HG02943 (cell line): ENCODE data around the gene A2ML1.
"Not testable (repeated sequence)": the region's sequence is repeated elsewhere in the genome, so short reads cannot be mapped to it uniquely, and the experiment has no call there.

Source experiments
- ATAC-seq: cut with Tn5 transposase; IDR thresholded peaks from one replicate; pipeline ENCODE4 v1.9.1; 2021; ENCODE audit warnings: mild to moderate bottlenecking, low read depth, moderate library complexity; ENCODE audit not compliant: unreplicated experiment

A2ML1 gene

GRCh38 chr12:8847435-8847834 is 25.0 kb downstream of the A2ML1 start:
- no peak for ATAC-seq

DNA sequence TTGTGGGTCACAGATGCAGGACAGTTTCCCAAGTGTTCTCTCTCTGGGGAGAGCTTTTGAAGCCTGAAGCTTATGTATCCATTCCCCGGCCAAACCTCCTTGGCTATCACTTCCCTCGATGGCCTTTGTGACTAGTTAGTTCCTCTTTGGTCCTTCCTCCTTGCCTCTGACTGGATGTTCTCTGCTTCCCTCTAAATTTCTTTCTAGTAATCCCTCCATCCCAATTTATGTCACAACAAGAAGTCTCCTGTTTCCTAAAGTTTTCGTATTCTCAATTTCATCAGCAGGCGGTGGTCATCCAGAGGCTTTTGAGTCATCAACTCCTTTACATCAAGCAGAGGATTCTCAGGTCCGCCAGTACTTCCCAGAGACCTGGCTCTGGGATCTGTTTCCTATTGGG is 27.5 kb downstream of the A2ML1 start:
- no peak for ATAC-seq

DNA sequence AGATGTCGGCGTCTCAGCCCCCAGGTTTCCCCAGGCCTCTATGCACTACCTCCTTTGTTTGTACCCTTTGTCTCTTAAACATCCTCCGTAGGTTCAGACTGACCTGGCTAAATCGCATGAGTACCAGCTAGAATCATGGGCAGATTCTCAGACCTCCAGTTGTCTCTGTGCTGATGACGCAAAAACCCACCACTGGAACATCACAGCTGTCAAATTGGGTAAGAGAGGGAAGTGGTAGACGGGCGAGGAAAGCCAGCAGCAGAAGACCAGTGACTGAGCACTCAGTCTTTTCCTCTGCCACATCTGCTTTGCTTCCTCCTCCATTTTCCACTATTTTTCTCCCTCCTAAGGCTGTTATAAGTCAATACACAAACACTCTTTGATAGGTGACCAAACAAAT is 29.7 kb downstream of the A2ML1 start:
- no peak for ATAC-seq

GRCh38 chr12:8855891-8856290 is 33.5 kb downstream of the A2ML1 start:
- ATAC-seq = no peak

DNA sequence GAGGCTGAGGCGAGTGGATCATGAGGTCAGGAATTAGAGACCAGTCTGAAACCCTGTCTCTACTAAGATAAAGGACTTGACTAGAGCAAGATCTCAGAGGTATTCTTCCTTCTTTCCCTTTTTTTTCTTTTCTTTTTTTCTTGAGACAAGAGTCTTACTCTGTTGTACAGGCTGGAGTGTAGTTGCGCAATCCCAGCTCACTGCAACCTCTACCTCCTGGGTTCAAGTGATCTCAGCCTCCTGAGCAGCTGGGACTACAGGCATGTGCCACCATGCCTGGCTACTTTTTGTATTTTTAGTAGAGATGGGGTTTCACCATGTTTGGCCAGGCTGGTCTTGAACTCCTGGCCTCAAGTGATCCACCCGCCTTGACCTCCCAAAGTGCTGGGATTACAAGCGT is 37.0 kb downstream of the A2ML1 start:
- ATAC-seq = not testable (repeated sequence)

- no peak for ATAC-seq
Measured at GRCh38 chr12:8860165-8860961, 37.9 kb downstream of the A2ML1 start.

- ATAC-seq = no peak
Measured at GRCh38 chr12:8866429-8866828, 44.0 kb downstream of the A2ML1 start.

DNA sequence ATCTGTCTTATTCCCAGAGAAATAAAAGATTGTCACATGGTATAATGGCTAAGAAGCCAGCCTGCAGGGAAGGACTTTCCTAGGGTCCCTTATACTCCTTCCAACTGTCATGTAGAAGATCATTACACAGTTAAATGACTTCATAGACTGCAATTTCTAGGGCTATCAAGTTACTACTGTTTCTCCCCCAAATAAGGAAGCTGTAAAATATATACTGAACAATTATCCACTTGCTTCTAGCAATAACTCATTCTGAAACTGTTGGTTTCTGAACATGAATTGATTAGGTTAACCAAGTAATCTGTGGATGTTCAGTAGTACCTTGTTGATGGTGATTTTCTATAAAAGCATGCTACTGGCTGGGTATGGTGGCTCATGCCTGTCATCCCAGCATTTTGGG is 44.6 kb downstream of the A2ML1 start:
- ATAC-seq = no peak

- no peak for ATAC-seq
Measured at GRCh38 chr12:8867786-8868185, 45.4 kb downstream of the A2ML1 start.

GRCh38 chr12:8870586-8870985 is 48.2 kb downstream of the A2ML1 start:
- no peak for ATAC-seq

GRCh38 chr12:8871068-8871467 is 48.6 kb downstream of the A2ML1 start:
- no peak for ATAC-seq

- ATAC-seq = no peak
Measured at GRCh38 chr12:8876887-8877286, 54.5 kb downstream of the A2ML1 start.

DNA sequence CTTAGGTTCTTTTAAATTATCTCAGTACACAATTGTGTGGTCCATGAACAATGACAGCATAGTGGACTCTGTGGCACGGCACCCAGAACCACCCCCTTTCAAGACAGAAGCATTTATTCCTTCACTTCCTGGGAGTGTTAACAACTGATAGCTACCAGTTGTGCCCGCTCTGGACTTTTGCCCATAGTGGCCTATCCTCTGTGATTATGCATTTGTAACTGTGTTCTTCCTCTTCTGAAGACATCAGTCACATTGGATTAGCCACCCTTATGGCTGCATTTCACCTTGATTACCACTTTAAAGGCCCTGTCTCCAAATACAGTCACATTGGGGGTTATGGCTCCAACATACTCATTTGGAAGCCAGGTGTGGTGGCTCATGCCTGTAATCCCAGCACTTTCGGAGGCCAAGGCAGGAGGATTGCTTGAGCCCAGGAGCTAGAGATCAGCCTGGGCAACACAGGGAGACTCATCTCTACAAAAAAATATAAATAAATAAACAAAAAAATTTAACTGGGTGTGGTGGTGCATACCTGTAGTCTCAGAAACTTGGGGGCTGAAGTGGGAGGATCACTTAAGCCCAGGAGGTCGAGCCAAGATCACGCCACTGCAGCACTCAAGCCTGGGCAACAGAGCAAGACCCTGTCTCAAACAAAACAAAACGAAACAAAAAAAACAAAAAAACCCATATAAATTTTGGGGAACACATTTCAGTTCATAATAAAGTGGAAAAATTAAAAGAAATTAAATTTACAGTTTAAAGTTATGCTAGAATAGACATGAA is 64.3 kb downstream of the A2ML1 start:
- ATAC-seq = no peak

DNA sequence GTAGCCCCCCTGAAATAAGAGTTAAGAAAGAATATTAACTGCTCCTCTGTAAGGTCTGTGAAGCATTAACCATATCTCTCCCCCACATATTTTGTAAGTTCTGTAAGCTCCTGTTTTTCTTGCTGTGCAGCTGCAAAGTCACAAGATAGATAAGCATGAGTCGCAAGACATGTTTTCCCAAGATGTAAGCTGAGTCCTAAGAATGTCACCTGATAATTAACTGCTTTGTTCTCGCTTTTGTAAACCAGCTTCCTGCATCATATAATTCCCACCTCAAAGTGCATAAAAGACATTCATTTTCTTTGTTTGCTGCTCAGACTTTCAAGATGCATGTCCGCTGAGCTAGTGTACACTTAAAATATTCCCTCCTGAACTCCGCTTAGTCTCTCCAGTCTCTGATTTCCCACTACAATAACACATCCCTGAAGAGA is 64.9 kb downstream of the A2ML1 start:
- no peak for ATAC-seq

DNA sequence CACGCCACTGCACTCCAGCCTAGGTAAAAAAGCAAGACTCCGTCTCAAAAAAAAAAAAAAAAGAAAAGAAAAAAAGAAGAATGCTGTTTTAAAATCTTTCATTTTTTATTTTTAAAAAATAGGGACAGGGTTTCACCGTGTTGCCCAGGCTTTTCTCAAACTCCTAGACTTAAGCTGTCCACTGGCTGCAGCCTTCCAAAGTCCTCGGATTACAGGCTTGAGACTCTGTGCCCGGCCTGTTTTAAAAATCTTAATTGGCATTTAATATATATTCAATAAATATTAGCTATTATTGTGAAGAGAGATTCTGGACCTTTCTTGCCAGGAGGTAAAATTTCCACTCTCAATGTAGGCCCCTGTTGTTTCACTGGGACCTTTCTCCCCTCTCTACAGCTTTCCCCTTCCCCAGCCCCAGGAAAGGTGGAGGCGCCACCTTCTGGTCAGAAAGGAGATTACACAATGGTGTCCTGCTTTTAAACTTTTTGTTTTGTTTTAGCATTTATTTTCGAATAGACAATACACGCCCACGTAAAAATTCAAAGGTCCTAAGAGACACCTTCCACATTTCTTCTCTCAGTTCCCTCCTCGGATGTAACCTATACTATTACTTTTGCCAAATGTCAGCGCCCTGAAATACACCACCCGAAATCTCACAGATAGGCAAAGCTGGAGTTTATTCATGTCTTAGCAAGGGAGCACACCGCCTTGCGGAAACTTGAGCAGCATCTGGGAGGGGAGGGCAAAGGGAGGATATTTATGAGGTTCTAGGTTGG is 68.1 kb downstream of the A2ML1 start:
- no peak for ATAC-seq

- no peak for ATAC-seq
Measured at GRCh38 chr12:8891976-8892375, 69.6 kb downstream of the A2ML1 start.

GRCh38 chr12:8894378-8894777 is 72.0 kb downstream of the A2ML1 start:
- no peak for ATAC-seq

DNA sequence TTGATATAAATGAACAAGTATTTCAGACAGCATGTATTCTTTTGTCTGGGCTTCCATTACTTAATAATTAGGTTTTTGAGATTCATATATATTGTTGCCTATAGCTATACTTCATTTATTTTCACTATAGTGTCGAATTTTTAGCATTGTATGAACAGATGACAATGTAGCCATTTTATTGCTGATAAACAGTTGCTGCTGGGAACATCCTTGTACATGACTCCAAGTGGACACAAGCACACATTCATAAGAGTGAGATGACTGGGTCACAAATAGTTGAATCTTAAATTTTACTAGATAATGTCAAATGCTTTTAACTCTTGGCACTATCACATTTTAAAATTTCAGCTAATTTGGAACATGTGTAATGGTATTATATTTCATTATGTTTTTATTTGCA is 72.6 kb downstream of the A2ML1 start:
- no peak for ATAC-seq

DNA sequence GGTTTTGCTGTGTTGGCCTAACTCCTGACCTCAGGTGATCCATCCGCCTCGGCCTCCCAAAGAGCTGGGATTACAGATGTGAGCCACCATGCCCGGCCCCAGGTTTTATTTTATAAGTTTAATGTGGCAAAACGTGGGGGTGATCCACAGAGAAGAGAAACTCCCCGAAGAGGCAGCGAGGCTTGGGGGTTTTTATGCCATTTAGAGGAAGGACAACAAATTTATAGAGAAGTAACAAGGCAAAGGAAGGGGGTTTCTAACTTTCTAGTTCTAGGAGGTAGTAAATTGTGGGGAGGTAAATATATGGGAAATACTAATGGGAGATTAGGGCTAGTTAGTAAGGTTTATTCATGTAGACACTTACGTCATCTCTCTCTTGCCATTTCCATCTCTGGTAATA is 74.7 kb downstream of the A2ML1 start:
- no peak for ATAC-seq

DNA sequence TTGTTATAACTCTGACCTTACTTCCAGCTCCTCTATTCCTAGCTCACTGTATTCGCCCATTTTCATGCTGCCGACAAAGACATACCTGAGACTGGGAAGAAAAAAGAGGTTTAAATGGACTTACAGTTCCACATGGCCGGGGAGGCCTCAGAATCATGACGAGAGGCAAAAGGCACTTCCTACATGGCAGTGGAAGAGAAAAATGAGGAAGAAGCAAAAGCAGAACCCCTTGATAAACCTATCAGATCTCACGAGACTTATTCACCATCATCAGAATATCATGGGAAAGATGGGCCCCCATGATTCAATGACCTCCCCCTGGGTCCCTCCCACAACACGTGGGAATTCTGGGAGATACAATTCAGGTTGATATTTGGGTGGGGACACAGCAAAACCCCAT is 77.4 kb downstream of the A2ML1 start:
- ATAC-seq = no peak

GRCh38 chr12:8902703-8903102 is 80.3 kb downstream of the A2ML1 start:
- ATAC-seq = not testable (repeated sequence)
